SH-SY5Y (cell line): ENCODE measurements around the gene NR4A3.

Experiments used
- GATA2 ChIP-seq: IDR thresholded peaks from 2 replicates; pipeline ENCODE4 v1.6.1; 2011; ENCODE audit warnings: mild to moderate bottlenecking, low read depth, low read length
- GATA3 ChIP-seq: IDR thresholded peaks from 2 replicates; pipeline ENCODE4 v1.6.1; 2011; ENCODE audit warnings: low read depth, mild to moderate bottlenecking, low read length, moderate library complexity

- TF ChIP-seq GATA3 (no peak), GATA2 (no peak)
Measured at GRCh38 chr9:99828417-99829176, 6.9 kb downstream of the NR4A3 start.
